ENCODE measurements around the gene UNC5C.

UNC5C gene

DNA sequence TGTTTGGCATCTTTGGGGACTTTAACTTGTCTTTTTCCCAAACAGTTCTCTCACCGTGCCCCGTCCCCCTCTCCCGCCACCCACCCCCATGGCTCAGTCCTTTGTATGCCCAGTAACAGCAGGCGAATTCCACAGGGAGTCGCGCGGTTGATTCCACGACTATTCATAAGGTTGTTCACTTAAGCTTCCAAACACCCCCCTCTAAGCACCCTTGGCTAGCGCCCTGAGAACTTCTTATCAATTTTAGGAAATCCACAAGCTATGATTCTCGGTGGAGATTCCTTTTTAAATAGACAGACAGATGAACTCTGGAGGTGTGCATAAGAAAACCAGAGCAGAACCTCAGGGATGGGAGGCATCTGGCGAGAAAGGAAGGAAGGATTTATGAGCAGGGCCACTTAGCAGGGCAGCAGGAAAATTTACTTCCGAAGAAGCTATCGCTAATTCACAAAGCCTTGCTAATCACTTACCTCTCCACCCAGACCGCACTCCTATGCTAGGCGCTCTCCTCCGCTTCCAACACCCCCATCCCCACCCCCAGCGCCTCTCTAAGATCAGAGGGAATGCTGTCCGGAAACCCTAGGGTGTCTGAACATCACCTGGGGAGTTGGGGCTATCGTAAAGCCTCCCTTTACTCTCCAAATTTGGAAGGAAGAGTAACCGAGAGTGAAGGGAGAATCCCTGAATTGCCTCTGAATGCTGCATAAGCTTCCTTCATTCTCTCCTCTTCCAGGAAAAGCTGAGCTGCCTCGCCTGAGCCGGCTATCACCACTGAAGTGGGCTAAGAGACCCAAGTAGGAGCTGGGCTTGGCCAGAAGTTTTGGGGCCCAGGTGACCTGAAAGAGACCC, 1.7 kb downstream of the UNC5C start:
- no peak for DNase-seq (ENCODE audit: low read depth in 2 of 2)

DNA sequence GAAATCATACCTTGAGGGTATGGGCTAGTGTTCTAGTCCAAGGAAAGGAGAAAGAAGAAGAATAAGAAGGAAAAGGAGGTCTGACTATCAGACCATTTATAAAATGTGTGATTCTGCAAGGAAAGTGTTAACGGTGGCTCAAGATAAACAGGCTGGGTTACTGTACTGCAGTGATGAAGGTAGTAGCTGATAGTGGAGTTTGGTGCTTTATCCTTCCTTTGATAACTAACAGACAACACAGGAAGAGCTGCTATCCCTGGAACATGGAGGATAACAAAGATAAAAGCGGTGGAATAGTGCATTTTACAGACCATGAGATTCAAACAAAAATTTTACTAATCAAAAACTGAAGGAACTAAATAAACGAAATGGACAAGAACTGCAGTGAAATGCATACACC, 2.6 kb downstream of the UNC5C start:
- no peak for DNase-seq (ENCODE audit: low read depth in 2 of 2)

GRCh38 chr4:95545546-95545945, 3.2 kb downstream of the UNC5C start:
- DNase-seq (ENCODE audit: low read depth in 2 of 2), result no peak

DNA sequence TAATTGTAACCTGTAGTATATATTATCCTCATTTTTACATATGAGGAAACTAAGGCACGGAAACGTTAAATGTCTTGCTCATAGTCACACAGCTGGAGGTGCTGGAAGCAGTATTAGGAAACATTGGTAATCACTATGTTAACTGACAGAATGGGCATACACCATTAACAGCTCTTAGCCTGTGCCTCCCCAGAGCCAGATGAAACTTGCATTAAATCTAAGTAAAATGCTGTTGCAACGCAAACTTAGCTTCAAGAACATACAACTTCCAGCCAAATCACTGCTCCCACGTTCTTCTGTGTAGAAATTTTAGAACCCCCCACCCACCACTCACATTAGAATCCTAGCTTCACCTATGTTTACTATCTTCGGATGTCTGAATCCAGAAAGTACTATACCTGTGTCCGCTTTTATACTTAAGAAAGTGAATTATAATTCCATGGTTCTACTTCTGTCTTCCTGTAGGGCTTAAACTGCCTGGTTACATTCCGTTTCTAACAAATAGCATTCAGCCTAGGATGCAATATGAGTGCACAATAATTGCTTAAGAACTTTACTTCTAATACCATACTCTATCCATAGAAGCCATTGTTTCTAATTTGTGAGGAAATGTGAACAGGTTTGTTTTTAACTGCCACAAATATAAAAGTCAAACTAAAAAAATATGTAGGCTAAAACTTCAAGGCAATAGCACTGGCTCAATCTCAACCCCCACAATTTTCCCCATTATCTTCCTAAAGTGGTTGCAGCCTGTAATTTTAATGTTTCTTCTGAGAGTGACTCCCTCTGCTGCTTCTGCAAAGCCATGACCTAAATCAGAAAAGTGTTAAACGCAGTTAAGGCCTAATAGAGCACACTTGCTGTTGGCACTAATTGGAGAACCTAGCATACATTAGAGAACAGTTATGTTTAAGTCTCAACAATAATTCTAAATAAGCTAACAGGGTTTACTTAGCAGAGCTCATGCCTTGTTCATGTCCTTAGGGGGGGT, 4.4 kb downstream of the UNC5C start:
- DNase-seq (ENCODE audit: low read depth in 2 of 2), result no peak

DNA sequence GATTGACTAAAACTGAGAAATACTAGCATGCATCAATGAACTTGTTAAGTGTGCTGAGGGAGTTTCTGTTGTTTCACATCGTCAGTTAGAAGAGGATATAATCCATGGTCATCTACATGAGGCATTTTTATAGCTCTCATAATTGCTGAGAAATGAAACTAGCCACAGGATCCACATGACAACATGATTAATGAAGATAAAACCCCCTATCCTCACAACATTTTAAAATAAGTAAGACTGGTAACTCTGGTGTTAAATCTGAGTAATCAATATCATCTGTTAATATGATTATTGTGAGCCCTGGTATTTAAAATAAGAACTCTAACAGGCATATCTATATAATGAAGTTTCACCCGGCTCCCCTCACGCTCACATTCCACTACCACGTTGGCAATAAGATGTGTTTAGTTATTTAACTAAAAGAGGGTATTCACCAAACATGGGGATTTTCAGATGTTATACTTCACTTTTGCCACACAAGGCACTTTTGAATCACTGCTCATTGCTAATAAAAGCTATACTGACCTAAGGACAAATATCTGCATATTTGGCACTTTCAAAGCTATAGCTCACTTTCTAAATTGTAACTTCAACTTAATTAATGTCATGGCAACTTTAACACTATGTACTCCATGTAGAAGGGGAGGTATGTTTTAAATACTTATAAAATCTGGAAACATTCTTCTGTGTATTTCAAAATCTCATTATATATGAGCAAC, 6.7 kb downstream of the UNC5C start:
- DNase-seq (ENCODE audit: low read depth in 2 of 2), result no peak

GRCh38 chr4:95541094-95541493, 7.7 kb downstream of the UNC5C start:
- DNase-seq (ENCODE audit: low read depth in 2 of 2), result no peak

DNA sequence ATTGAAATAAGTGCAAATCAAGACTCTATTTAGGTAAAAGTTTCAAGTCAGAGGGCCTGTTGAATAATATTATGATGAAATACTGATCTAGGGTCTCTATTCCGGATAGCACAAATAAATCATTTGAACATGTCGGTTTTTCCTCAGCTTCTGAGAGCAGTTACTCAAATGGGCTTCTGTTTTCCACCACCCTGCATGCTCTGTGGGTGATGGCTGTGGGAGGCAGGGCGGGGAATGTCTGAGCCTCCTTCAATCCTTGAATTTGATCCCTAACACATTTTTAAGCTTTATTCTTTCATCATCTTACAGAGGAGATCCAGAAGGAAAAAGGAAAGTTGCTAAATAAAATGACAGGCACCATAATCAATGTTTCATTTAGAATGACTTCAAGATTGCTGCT, 8.5 kb downstream of the UNC5C start:
- DNase-seq (ENCODE audit: low read depth in 2 of 2), result no peak

GRCh38 chr4:95539106-95539505, 9.7 kb downstream of the UNC5C start:
- DNase-seq (ENCODE audit: low read depth in 2 of 2), result no peak

GRCh38 chr4:95537863-95538488, 10.8 kb downstream of the UNC5C start:
- DNase-seq (ENCODE audit: low read depth in 2 of 2), result no peak

DNA sequence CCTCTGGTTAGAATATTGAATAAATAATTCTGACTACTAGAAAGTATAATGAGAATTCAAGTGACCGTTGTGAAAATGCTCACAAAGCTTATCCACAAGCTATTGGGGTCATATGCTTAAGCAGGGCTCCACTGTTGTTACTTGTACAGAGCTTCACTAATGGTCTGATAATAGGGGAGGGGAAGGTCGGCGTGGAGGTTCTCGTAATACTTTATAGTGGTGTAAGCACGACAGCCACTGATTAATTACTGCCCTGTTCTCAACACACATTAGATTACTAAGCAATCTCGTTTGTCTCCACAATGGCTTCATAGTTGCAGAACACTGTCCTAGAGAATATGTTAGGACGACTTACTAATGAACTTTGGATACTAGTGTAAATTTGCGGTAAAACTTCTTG, 11.6 kb downstream of the UNC5C start:
- no peak for DNase-seq (ENCODE audit: low read depth in 2 of 2)

GRCh38 chr4:95536650-95537049, 12.1 kb downstream of the UNC5C start:
- DNase-seq (ENCODE audit: low read depth in 2 of 2), result no peak

DNA sequence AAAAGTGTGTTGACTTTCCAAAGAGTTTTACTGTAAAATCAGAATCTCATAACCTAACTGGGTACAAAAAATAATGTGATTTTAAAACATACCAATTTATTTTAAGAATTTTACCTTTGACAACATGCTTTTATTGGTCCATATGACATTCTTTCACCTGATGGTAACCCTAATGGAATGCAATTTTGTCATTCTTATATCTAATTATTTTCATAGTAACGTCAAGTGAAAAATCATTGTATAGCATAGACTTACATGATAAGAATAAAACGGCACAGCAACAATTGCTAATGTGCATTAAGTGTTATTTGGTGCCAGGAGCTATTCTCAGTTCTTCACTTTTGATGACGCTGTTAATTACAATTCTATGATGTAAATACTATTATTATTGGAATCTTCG, 13.6 kb downstream of the UNC5C start:
- DNase-seq (ENCODE audit: low read depth in 2 of 2), result no peak

DNA sequence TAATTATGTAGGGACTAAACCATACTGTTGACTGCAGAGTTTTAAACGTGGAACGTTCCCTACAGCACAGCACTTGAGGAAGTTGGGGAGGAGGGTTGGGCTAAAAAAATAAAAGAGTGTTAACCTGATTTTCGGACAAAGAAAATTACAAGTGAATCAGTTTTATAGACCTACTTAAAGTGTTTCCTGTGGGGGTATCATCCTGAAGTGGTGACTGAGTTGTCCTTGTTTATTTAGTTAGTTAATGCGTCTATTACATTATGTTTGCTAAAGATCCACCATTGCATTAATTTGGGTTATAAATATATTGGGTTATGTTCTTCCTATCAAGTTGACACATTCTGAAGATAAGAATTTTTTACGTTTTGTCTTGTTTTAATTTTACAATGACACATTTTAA, 14.7 kb downstream of the UNC5C start:
- DNase-seq (ENCODE audit: low read depth in 2 of 2), result no peak

DNA sequence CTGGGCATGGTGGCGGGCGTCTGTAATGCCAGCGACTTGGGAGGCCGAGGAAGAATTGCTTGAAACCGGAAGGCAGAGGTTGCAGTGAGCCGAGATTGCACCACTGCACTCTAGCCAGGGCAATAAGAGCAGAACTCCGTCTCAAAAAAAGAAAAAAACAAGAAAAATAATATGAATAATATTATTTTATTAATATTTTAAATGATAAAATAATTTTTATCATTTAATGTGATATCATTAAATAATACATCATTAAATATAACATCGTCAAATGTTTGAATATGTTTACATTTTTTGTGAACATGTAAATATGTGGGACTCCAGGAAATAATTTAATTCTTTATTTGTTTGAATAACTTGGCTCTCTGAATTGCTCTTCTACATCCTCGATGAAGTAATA, 15.5 kb downstream of the UNC5C start:
- no peak for DNase-seq (ENCODE audit: low read depth in 2 of 2)

- DNase-seq (ENCODE audit: low read depth in 2 of 2), result no peak
Observed at GRCh38 chr4:95532305-95532704, 16.5 kb downstream of the UNC5C start.

GRCh38 chr4:95531141-95531540, 17.6 kb downstream of the UNC5C start:
- no peak for DNase-seq (ENCODE audit: low read depth in 2 of 2)

DNA sequence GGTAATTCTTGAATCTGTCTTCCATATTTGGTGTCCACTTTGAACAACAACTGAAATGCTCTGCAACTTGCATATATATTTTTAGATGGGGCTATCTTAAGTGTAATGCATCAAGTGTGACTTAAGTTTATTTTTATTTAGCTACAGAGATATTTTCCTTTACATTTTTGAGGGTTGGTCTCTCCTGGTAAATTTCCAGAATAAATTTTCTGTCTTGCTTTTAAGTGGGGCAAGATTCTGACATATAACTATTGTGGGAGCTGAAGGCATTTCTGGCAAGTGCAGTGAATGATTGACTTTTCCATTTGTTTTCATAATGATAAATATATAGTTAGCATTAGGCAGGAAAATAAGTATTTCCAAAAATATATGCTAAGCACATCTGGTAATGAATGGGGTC, 18.8 kb downstream of the UNC5C start:
- DNase-seq (ENCODE audit: low read depth in 2 of 2), result no peak

GRCh38 chr4:95528388-95528948, 20.3 kb downstream of the UNC5C start:
- DNase-seq (ENCODE audit: low read depth in 2 of 2), result no peak

DNA sequence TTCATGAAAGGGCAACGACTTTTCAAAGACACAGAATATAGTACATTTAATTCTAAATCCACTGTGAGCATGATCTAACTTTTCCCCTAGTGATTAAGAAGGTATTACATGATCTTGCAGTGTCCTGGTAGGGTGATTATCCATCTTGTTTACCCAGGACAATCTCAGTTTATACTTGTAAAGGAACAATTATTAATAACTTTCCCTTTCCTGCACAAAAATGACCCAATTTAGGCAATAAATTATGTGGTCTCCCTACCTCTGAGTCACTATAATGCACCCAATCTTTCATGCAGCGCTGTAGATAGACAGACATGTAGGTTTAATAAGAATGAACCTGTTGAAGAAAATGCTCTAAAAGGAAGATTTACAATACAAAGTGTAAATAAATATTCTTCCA, 22.7 kb downstream of the UNC5C start:
- DNase-seq (ENCODE audit: low read depth in 2 of 2), result no peak

DNA sequence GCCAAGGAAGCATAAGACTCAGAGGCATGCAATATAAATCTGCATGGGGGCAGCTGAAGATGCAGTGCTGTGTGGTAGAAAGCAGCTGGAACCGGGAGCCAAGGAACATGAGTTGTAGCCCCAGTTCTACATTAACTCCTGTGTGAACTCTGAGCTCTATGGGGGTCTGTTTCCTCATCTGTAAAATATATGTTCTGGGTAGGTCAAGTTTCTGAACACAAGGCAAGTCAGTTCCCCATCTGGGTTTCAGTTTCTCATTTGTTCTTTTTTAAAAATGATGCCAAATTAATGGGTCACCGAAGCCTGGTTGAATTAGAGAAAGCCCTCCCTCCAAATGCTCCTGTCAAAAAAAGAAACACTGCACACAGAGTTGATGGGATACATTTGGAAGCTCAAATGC, 24.0 kb downstream of the UNC5C start:
- no peak for DNase-seq (ENCODE audit: low read depth in 2 of 2)

DNA sequence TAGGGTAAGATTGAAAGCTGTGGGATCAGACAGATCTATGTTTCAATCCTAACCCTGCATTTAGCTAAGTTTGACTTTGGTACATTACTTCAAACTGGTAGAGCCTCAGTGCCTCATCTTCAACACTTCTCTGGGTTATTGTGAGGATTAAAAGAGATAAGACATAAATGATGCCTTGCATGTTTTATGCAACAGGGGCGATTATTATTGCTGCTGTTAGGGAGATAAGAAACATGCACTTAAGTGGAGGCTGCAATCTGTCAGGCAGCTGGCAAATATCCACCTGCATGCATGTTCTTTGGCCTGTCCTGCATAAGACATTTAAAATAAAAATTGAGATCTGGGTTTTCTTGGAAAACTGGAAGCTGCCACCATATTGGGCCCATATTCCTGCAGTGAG, 24.6 kb downstream of the UNC5C start:
- no peak for DNase-seq (ENCODE audit: low read depth in 2 of 2)

Data from stimulated activated CD4-positive, alpha-beta T cell treated with anti-CD3 and anti-CD28 coated beads, Interleukin-1b, Interleukin-23, amount 100 ng/mL, for 4 hours (primary cell).